ENCODE data around the gene LRRC1. TPM values are rescaled to one million over a fixed set of nuclear protein-coding genes. Genes with fewer than 3 reads are reported as not detected.

The LRRC1 gene
- total and polyA plus RNA-seq, 10 of the 15 experiments (the other 5 are each of a cell fraction or from before 2014, with no cell fraction given): 0.35 to 9.3 (median 0.63) TPM

- no peak overlapping the region for H3K27ac ChIP-seq (ENCODE audit: control insufficient read depth, insufficient read depth)
- 2% methylated on average over 4 of the region's 4 CpGs for WGBS (ENCODE audit: insufficient coverage, insufficient replicate concordance, low lambda C conversion rate, missing lambda C conversion rate)
- no peaks in the 10 kb centered on the region for H3K79me2 ChIP-seq (ENCODE audit: control insufficient read depth, insufficient read depth, low read length)
- H3K4me3 ChIP-seq: no peak overlapping the region
- no peak overlapping the region for H3K4me2 ChIP-seq (ENCODE audit: control insufficient read depth, insufficient read depth)
- intact Hi-C loops (cut with micrococcal nuclease; ENCODE audit: unreplicated experiment): no loop called here
- ATAC-seq (no peak), DNase-seq (ENCODE audit: low read depth, low spot score) (no peak), FAIRE-seq (no peak)
- H4K20me1 ChIP-seq (ENCODE audit: control insufficient read depth, insufficient read depth): no peaks in the 10 kb centered on the region
- no peak overlapping the region for H2AFZ ChIP-seq (ENCODE audit: control insufficient read depth, low read depth, low read length)
- no peak overlapping the region for H3K9ac ChIP-seq (ENCODE audit: control insufficient read depth, insufficient read depth, low read length)
- CTCF ChIA-PET: interaction anchor here (0.6 kb wide), 1 partner anchor 215 kb away, joined by 3 read pairs; no protein-coding TSS in a partner anchor
- BruUV-seq (replicated peaks): no TSS peak
- H3K9me3 ChIP-seq (replicated peaks; ENCODE audit: control insufficient read depth, insufficient read depth, low read length): no peaks in the 10 kb centered on the region
- TF ChIP-seq NR2C2 (IDR thresholded peaks at IDR 0.05; ENCODE audit: borderline replicate concordance, control insufficient read depth, insufficient read length, low read depth) (no peak), EED (IDR thresholded peaks at IDR 0.05; ENCODE audit: low read depth) (no peak), MEF2B (IDR thresholded peaks at IDR 0.05; ENCODE audit: partially characterized antibody, poor library complexity, severe bottlenecking) (no peak), BRCA1 (IDR thresholded peaks at IDR 0.05; ENCODE audit: low read depth, low read length) (no peak), MEF2A (IDR thresholded peaks at IDR 0.05; ENCODE audit: insufficient read depth, low read depth, low read length) (no peak), ZZZ3 (IDR thresholded peaks at IDR 0.05; ENCODE audit: control insufficient read depth, insufficient read length, low read depth) (no peak), ZNF592 (IDR thresholded peaks at IDR 0.05) (no peak), TAF1 (IDR thresholded peaks at IDR 0.05; ENCODE audit: borderline replicate concordance, low read depth, low read length) (no peak), SMC3 (IDR thresholded peaks at IDR 0.05; ENCODE audit: borderline replicate concordance, low read length) (no peak), RELA (IDR thresholded peaks at IDR 0.05; ENCODE audit: borderline replicate concordance, partially characterized antibody) (no peak), ATF7 (IDR thresholded peaks at IDR 0.05; ENCODE audit: low read depth) (no peak), IRF4 (IDR thresholded peaks at IDR 0.05; ENCODE audit: low read depth, low read length) (no peak), CBX3 (IDR thresholded peaks at IDR 0.05; ENCODE audit: borderline replicate concordance, low read depth) (no peak), SUPT20H (IDR thresholded peaks at IDR 0.05; ENCODE audit: borderline replicate concordance, control insufficient read depth, low read depth, low read length) (no peak)
- TF ChIP-seq, protein P1, sequence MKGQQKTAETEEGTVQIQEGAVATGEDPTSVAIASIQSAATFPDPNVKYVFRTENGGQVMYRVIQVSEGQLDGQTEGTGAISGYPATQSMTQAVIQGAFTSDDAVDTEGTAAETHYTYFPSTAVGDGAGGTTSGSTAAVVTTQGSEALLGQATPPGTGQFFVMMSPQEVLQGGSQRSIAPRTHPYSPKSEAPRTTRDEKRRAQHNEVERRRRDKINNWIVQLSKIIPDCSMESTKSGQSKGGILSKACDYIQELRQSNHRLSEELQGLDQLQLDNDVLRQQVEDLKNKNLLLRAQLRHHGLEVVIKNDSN (IDR thresholded peaks at IDR 0.05; ENCODE audit: borderline replicate concordance, extremely low read length, insufficient read depth, low read depth, low read length): no peak
- H3K36me3 ChIP-seq (ENCODE audit: control insufficient read depth in 2 of 2, insufficient read depth in 2 of 2, low read length in 1 of 2): no peaks in the 10 kb centered on the region
- SMC1A ChIA-PET (ENCODE audit: uncharacterized antibody, unreplicated experiment): interaction anchor here (0.6 to 0.7 kb wide), 2 partner anchors 183 to 457 kb away, joined by 3 read pairs; no protein-coding TSS in a partner anchor
- H3K27me3 ChIP-seq (replicated peaks in 1 of 2; ENCODE audit: control insufficient read depth in 2 of 2, insufficient read depth in 2 of 2, low read length in 1 of 2): no peaks in the 10 kb centered on the region
- POLR2A ChIA-PET: no interaction called here
- H3K4me1 ChIP-seq (ENCODE audit: control insufficient read depth, insufficient read depth, low read length): no peaks in the 10 kb centered on the region
- RAD21 ChIA-PET (ENCODE audit: unreplicated experiment): no interaction called here
- in situ Hi-C loops (cut with MboI): no loop called here
Measured at GRCh38 chr6:53929041-53929820, 134.4 kb downstream of the LRRC1 start.

All from GM12878 (cell line).